Karpas-422 (cell line): ENCODE results near the gene CMTM6. TPM values are rescaled to one million over a fixed set of nuclear protein-coding genes. Genes with fewer than 3 reads are reported as not detected.

Source experiments
- DNase-seq: peaks from one replicate; pipeline ENCODE4 v3.0.0-alpha.2; 2015
- H2AFZ ChIP-seq: fragments of 200-600 bp; sonication (generic); 2 replicates; pipeline ENCODE4 v1.6.1; 2014; ENCODE audit warnings: antibody characterized with exemption, low read length, mixed read lengths
- H3K27ac ChIP-seq: fragments of 200-600 bp; sonication (generic); 2 replicates; pipeline ENCODE4 v1.5.1; 2014; ENCODE audit warnings: mild to moderate bottlenecking, low read length, moderate library complexity
- H3K27me3 ChIP-seq: fragments of 200-600 bp; sonication (generic); 2 replicates; pipeline ENCODE4 v1.6.1; 2014; ENCODE audit warnings: low read length, mixed read lengths
- H3K36me3 ChIP-seq: fragments of 200-600 bp; sonication (generic); 2 replicates; pipeline ENCODE4 v1.6.1; 2014; ENCODE audit warnings: low read length, mixed read lengths; ENCODE audit not compliant: insufficient read depth
- H3K4me1 ChIP-seq: fragments of 200-600 bp; sonication (generic); 2 replicates; pipeline ENCODE4 v1.6.1; 2014; ENCODE audit warnings: mild to moderate bottlenecking, low read length, mixed read lengths
- H3K4me2 ChIP-seq: fragments of 200-600 bp; sonication (generic); 2 replicates; pipeline ENCODE4 v1.6.1; 2014; ENCODE audit warnings: low read length, low read depth, mild to moderate bottlenecking; ENCODE audit not compliant: poor library complexity, severe bottlenecking
- H3K4me3 ChIP-seq: fragments of 200-600 bp; sonication (generic); 2 replicates; pipeline ENCODE4 v1.5.1; 2014; ENCODE audit warnings: mild to moderate bottlenecking, antibody characterized with exemption, low read length, mixed read lengths
- H3K79me2 ChIP-seq: fragments of 200-600 bp; sonication (generic); 2 replicates; pipeline ENCODE4 v1.6.1; 2014; ENCODE audit warnings: mild to moderate bottlenecking, low read length, mixed read lengths
- H3K9ac ChIP-seq: fragments of 200-600 bp; sonication (generic); 2 replicates; pipeline ENCODE4 v1.6.0; 2014; ENCODE audit warnings: low read length
- H3K9me2 ChIP-seq: fragments of 200-600 bp; sonication (generic), shearing (Covaris generic); replicated peaks from 2 replicates; pipeline ENCODE4 v1.6.0; 2014; ENCODE audit warnings: mild to moderate bottlenecking, low read length, moderate library complexity; ENCODE audit not compliant: insufficient read depth
- H3K9me3 ChIP-seq: fragments of 300-700, 200-600 bp; sonication (generic); 2 replicates; pipeline ENCODE4 v1.6.1; 2014; ENCODE audit warnings: low read length, mixed read lengths
- H4K20me1 ChIP-seq: fragments of 200-600 bp; sonication (generic); 2 replicates; pipeline ENCODE4 v1.6.1; 2014; ENCODE audit warnings: mild to moderate bottlenecking, antibody characterized with exemption, low read length, low read depth; ENCODE audit not compliant: insufficient read depth
- total RNA-seq: library from RNA; depleted of rRNA; stranded (reverse); fragments of >200 nt; shearing (Covaris generic); gene quantifications from 2 replicates; pipeline ENCODE4 v1.2.3, GENCODE V29; 2014; ENCODE audit warnings: low replicate concordance

Gene CMTM6
- total RNA-seq, 1 experiment from 2014 or later = 171 TPM

GRCh38 chr3:32454111-32454510, 48.5 kb downstream of the CMTM6 start:
- Histone ChIP-seq H3K4me1 (peaks cover 22% of the 10 kb centered on the region), H3K4me3 (no peak overlapping the region), H3K4me2 (no peak overlapping the region), H3K27me3 (no peaks in the 10 kb centered on the region), H3K27ac (no peak overlapping the region), H3K36me3 (no peaks in the 10 kb centered on the region), H2AFZ (no peak overlapping the region), H3K79me2 (no peaks in the 10 kb centered on the region), H4K20me1 (no peaks in the 10 kb centered on the region), H3K9ac (no peak overlapping the region), H3K9me3 (no peaks in the 10 kb centered on the region), H3K9me2 (no peaks in the 10 kb centered on the region)
- no peak for DNase-seq

GRCh38 chr3:32453346-32453745, 49.3 kb downstream of the CMTM6 start:
- Histone ChIP-seq H3K9me2 (no peaks in the 10 kb centered on the region), H3K27ac (no peak overlapping the region), H3K4me3 (no peak overlapping the region), H3K9me3 (no peaks in the 10 kb centered on the region), H3K9ac (no peak overlapping the region), H2AFZ (no peak overlapping the region), H3K27me3 (no peaks in the 10 kb centered on the region), H3K4me1 (peaks cover 20% of the 10 kb centered on the region), H3K79me2 (no peaks in the 10 kb centered on the region), H4K20me1 (no peaks in the 10 kb centered on the region), H3K36me3 (no peaks in the 10 kb centered on the region), H3K4me2 (no peak overlapping the region)
- DNase-seq = no peak

- Histone ChIP-seq H3K27me3 (no peaks in the 10 kb centered on the region), H3K4me3 (no peak overlapping the region), H3K79me2 (no peaks in the 10 kb centered on the region), H3K4me1 (peaks cover 12% of the 10 kb centered on the region), H3K9me2 (no peaks in the 10 kb centered on the region), H2AFZ (no peak overlapping the region), H3K9ac (no peak overlapping the region), H3K36me3 (no peaks in the 10 kb centered on the region), H3K27ac (no peak overlapping the region), H3K4me2 (no peak overlapping the region), H3K9me3 (no peaks in the 10 kb centered on the region), H4K20me1 (no peaks in the 10 kb centered on the region)
- no peak for DNase-seq
Measured at GRCh38 chr3:32452009-32452408, 50.6 kb downstream of the CMTM6 start.

GRCh38 chr3:32450992-32451659, 51.5 kb downstream of the CMTM6 start:
- no peak overlapping the region for H3K4me3 ChIP-seq
- peaks cover 7% of the 10 kb centered on the region for H3K4me1 ChIP-seq
- no peak overlapping the region for H3K9ac ChIP-seq
- H2AFZ ChIP-seq = no peak overlapping the region
- H3K4me2 ChIP-seq = no peak overlapping the region
- no peaks in the 10 kb centered on the region for H3K79me2 ChIP-seq
- H3K9me3 ChIP-seq = no peaks in the 10 kb centered on the region
- H3K27me3 ChIP-seq = no peaks in the 10 kb centered on the region
- no peaks in the 10 kb centered on the region for H4K20me1 ChIP-seq
- H3K9me2 ChIP-seq = no peaks in the 10 kb centered on the region
- H3K36me3 ChIP-seq = no peaks in the 10 kb centered on the region
- no peak overlapping the region for H3K27ac ChIP-seq
- DNase-seq = no peak

- H3K4me1 ChIP-seq = no peaks in the 10 kb centered on the region; the same call in 1 of the 2 replicates
- no peaks in the 10 kb centered on the region for H3K9me2 ChIP-seq
- H3K9ac ChIP-seq = no peak overlapping the region
- DNase-seq = no peak
- no peak overlapping the region for H3K4me2 ChIP-seq
- no peaks in the 10 kb centered on the region for H3K79me2 ChIP-seq
- H3K36me3 ChIP-seq = no peaks in the 10 kb centered on the region
- H3K27me3 ChIP-seq = no peaks in the 10 kb centered on the region
- H2AFZ ChIP-seq = no peak overlapping the region
- no peak overlapping the region for H3K4me3 ChIP-seq
- no peak overlapping the region for H3K27ac ChIP-seq
- no peaks in the 10 kb centered on the region for H4K20me1 ChIP-seq
- no peaks in the 10 kb centered on the region for H3K9me3 ChIP-seq
Measured at GRCh38 chr3:32450426-32450825, 52.2 kb downstream of the CMTM6 start.

GRCh38 chr3:32449691-32450090, 53.0 kb downstream of the CMTM6 start:
- Histone ChIP-seq H3K4me2 (no peak overlapping the region), H3K4me3 (no peak overlapping the region), H3K9me2 (no peaks in the 10 kb centered on the region), H3K4me1 (no peaks in the 10 kb centered on the region), H3K9ac (no peak overlapping the region), H4K20me1 (no peaks in the 10 kb centered on the region), H3K79me2 (no peaks in the 10 kb centered on the region), H3K9me3 (no peaks in the 10 kb centered on the region), H3K27me3 (no peaks in the 10 kb centered on the region), H2AFZ (no peak overlapping the region), H3K27ac (no peak overlapping the region), H3K36me3 (no peaks in the 10 kb centered on the region)
- no peak for DNase-seq

- no peaks in the 10 kb centered on the region for H3K79me2 ChIP-seq
- H3K4me1 ChIP-seq = no peaks in the 10 kb centered on the region
- H3K4me3 ChIP-seq = no peak overlapping the region
- H3K9ac ChIP-seq = no peak overlapping the region
- H3K36me3 ChIP-seq = no peaks in the 10 kb centered on the region
- H4K20me1 ChIP-seq = no peaks in the 10 kb centered on the region
- H3K27me3 ChIP-seq = no peaks in the 10 kb centered on the region
- H3K9me2 ChIP-seq = no peaks in the 10 kb centered on the region
- H2AFZ ChIP-seq = no peak overlapping the region
- no peak overlapping the region for H3K4me2 ChIP-seq
- DNase-seq = no peak
- no peak overlapping the region for H3K27ac ChIP-seq
- H3K9me3 ChIP-seq = no peaks in the 10 kb centered on the region
Measured at GRCh38 chr3:32448686-32449474, 53.8 kb downstream of the CMTM6 start.

GRCh38 chr3:32447865-32448400, 54.7 kb downstream of the CMTM6 start:
- no peaks in the 10 kb centered on the region for H3K36me3 ChIP-seq
- no peak overlapping the region for H3K9ac ChIP-seq
- no peaks in the 10 kb centered on the region for H3K27me3 ChIP-seq
- H3K79me2 ChIP-seq = no peaks in the 10 kb centered on the region
- H3K9me2 ChIP-seq = no peaks in the 10 kb centered on the region
- H4K20me1 ChIP-seq = no peaks in the 10 kb centered on the region
- no peaks in the 10 kb centered on the region for H3K9me3 ChIP-seq
- DNase-seq = no peak
- H3K27ac ChIP-seq = no peak overlapping the region
- no peak overlapping the region for H3K4me3 ChIP-seq
- H3K4me1 ChIP-seq = no peaks in the 10 kb centered on the region
- H2AFZ ChIP-seq = no peak overlapping the region
- no peak overlapping the region for H3K4me2 ChIP-seq
